ENCODE data around the gene GRID1.

GRCh38 chr10:86149257-86149656 lies 217.3 kb downstream of the GRID1 start:
- TF ChIP-seq GATA3 (IDR thresholded peaks at IDR 0.05; ENCODE audit: low read depth, low read length) (no peak), GATA2 (IDR thresholded peaks at IDR 0.05; ENCODE audit: low read depth, low read length) (no peak)

Data from SH-SY5Y (cell line).